ENCODE results near the gene TAB3.
"Not testable (repeated sequence)": the region's sequence is repeated elsewhere in the genome, so short reads cannot be mapped to it uniquely, and the experiment has no call there.

TAB3 gene

GRCh38 chrX:30806187-30806728 lies 82.8 kb downstream of the TAB3 start:
- no peak for DNase-seq

DNA sequence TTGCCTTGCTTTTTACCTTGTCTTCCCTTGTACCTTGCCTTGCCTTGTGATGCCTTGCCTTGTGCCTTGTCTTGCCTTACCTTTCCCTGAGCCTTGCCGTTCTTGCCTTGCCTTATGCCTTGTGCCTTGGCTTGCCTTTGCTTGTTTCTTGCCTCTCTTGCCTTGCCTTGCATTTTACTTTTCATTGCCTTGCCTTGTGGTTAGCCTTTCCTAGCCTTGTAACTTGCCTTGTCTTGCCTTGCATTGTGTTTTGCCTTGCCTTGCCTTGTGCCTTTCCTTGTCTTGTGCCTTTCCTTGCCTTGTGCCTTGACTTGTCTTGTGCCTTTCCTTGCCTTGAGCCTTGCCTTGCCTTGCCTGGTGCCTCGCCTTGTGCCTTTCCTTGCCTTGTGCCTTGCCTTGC lies 84.6 kb downstream of the TAB3 start:
- DNase-seq = no peak

GRCh38 chrX:30800901-30801300 lies 88.2 kb downstream of the TAB3 start:
- DNase-seq = no peak

DNA sequence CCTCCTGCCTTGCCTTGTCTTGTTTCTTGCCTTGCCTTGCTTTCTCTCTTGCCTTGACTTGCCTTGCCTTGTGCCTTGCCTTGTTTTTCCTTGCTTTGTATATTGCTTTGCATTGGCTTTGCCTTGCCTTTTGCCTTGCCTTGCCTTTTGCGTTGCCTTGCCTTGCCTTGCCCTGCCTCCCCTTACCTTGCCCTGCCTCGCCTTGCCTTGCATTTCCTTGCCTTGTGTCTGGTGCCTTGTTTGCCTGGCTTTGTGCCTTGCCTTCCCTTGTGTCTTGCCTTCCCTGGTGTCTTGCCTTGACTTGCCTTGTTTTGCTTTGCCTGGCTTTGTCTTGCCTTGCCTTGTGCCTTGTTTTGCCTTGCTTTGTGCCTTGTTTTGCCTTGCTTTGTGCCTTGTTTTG lies 89.7 kb downstream of the TAB3 start:
- DNase-seq = no peak

GRCh38 chrX:30798810-30799209 lies 90.2 kb downstream of the TAB3 start:
- DNase-seq = no peak

DNA sequence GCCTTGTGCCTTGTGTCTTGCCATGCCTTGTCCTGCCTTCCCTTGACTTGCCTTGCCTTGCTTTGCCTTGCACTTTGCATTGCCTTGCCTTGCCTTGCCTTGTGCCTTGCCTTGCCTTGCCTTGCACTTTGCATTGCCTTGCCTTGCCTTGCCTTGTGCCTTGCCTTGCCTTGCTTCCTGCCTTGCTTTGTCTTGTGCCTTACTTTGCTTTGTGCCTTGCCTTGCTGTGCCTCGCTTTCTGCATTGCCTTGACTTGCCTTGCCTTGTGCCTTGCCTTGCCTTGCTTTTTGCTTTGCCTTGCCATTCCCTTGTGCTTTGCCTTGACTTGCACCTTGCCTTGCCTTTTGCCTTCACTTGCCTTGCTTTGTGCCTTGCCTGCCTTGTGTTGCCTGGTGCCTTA lies 91.8 kb downstream of the TAB3 start:
- not testable (repeated sequence) for DNase-seq

- no peak for DNase-seq
Measured at GRCh38 chrX:30795981-30796958, 92.8 kb downstream of the TAB3 start.

GRCh38 chrX:30794497-30794896 lies 94.6 kb downstream of the TAB3 start:
- DNase-seq = no peak

DNA sequence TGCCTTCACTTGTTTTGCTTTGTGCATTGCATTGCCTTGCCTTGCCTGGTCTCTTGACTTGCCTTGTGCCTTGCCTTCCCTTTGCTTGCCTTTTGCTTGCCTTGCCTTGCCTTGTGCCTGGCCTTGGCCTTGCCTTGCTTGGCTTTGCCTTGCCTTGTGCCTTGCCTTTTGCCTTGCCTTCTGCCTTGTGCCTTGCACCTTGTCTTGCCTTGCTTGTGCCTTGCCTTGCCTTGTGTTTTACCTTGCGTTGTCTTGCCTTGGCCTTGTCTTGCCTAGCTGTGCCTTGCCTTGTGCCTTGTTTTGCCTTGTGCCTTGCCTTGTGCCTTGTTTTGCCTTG lies 95.3 kb downstream of the TAB3 start:
- no peak for DNase-seq

DNA sequence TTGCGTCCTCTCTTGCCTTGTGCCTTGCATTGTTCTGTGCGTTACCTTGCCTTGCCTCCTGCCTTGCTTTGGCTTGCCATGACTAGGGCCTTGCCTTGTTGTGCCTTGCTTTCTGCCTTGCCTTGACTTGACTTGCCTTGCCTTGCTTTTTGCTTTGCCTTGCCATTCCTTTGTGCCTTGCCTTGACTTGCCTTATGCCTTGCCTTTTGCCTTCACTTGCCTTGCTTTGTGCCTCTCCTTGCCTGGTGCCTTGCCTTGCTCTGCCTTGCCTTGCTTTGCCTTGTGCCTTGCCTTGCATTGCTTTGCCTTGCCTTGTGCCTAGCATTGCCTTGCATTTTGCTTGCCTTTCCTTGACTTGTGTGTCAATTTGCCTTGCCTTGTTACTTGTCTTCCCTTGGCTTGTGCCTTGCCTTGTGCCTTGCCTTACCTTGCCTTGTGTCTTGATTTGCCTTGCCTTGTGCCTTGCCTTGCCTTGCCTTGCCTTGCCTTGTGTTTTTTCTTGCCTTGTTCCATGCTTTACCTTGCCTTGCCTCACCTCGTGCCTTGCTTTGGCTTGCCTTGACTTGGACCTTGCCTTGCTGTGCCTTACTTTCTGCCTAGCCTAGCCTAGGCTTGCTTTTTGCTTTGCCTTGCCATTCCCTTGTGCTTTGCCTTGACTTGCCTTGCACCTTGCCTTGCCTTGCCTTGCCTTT lies 95.8 kb downstream of the TAB3 start:
- no peak for DNase-seq

GRCh38 chrX:30791296-30792278 lies 97.5 kb downstream of the TAB3 start:
- DNase-seq = no peak

DNA sequence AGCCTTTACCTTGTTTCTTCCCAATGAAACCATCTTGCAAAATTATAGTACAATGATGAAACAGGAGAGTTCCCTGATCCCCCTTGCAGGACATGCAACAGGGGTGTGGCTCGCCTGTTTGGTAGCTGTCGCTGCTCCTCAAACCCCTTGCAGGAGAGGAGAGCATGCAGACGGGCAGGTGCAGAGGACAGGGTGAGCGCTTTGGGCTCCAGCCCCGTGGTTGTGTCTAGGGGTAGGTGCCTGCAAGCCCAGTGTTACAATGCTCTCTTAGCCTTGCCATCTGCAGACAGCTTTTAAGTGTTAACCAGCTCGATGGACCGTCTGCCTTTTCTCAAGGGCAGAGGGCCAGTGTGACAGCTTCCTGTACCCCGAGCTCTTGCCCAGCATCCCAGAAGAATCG lies 102.0 kb downstream of the TAB3 start:
- DNase-seq = no peak

GRCh38 chrX:30786374-30786773 lies 102.7 kb downstream of the TAB3 start:
- no peak for DNase-seq

DNA sequence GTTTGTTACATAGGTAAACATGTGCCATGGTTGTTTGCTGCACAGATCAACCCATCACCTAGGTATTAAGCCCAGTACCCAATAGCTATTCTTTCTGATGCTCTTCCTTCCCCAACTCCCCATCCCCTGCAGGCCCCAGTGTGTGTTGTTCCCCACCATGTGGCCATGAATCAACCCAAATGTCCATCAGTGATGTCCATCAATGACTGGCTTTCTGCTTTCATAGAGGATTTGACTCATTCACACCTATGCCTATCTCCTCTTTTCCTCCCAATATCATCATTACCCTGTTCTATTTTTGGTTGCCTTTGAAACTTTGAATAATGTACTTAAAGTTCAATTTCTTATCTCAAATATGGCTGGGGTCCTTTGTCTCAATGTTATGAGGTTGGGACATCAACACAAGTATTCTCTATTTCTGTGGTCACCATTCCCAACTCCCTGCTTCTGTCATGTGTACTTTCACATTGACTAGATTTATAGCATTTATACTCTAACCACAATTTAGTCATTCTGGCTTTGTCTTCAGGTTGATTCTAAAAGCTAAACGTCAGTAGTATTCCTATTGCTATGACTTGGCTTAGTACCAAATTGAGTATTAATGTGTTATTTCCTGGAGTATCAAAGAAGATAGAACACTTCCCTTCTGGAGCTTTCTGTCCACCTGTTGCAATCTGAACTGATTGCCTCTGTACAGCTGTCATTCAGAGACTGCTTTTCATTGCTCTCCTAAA lies 107.2 kb downstream of the TAB3 start:
- DNase-seq = no peak

DNA sequence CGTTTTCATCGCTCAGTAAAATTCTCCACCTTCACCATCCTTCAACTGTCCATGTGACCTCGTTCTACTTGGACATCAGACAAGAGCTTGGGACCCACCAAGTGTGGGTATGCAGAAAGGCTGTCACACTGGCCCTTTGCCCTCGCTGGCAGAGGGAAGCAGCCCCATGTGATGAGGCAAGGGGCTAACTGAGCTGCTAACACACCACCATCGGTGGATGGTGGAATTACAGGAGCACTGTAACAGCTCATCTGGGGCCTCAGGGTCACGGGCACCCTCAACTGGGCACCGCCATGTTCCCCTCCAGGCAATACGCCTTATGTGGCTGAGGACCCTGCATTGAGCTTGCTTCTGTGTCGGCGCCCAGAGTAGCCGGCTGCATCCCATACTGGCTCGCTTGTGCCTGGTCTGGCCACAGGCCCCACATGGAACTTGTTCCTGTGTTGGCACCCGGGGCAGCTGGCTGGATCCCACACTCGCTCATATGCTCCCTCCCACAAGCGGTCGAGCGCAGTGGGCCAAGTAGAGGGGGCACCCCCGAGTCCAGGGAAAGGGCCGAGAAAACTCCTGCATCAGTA lies 109.5 kb downstream of the TAB3 start:
- no peak for DNase-seq

GRCh38 chrX:30777575-30777974 lies 111.5 kb downstream of the TAB3 start:
- no peak for DNase-seq

All from NCI-H1694 (cell line).